Smooth muscle cell (in vitro differentiated cells): ENCODE results near the gene GLCCI1. TPM values are rescaled to one million over a fixed set of nuclear protein-coding genes. Genes with fewer than 3 reads are reported as not detected.
A peak's percentile ranks its signal among the peaks of the same experiment; 100 is the strongest.

ENCODE experiments used
- DNase-seq: peaks from one replicate; lab custom pipeline; 2025; ENCODE audit not compliant: unreplicated experiment; lab: John Stamatoyannopoulos, UW
- H2AFZ ChIP-seq: fragments of 200-600 bp; sonication (generic); 2 replicates; pipeline ENCODE4 v1.6.0; 2016; ENCODE audit warnings: antibody characterized with exemption, low read depth, mild to moderate bottlenecking
- H3F3A ChIP-seq: fragments of 200-600 bp; sonication (generic); 2 replicates; pipeline ENCODE4 v1.6.0; 2017; ENCODE audit warnings: antibody characterized with exemption, low read depth
- H3K27ac ChIP-seq: fragments of 200-600 bp; sonication (generic); 2 replicates; pipeline ENCODE4 v1.5.1; 2016; ENCODE audit warnings: low read depth, mild to moderate bottlenecking
- H3K27me3 ChIP-seq: fragments of 200-600 bp; sonication (generic); 2 replicates; pipeline ENCODE4 v1.6.1; 2016; ENCODE audit warnings: low read depth, mild to moderate bottlenecking
- H3K36me3 ChIP-seq: fragments of 200-600 bp; sonication (generic); 2 replicates; pipeline ENCODE4 v1.5.1; 2016; ENCODE audit warnings: low read depth
- H3K4me1 ChIP-seq: fragments of 200-600 bp; sonication (generic); 2 replicates; pipeline ENCODE4 v1.5.1; 2016; ENCODE audit warnings: low read depth
- H3K4me2 ChIP-seq: fragments of 200-600 bp; sonication (generic); 2 replicates; pipeline ENCODE4 v1.6.0; 2016; ENCODE audit warnings: mild to moderate bottlenecking
- H3K4me3 ChIP-seq: fragments of 200-600 bp; sonication (generic); 2 replicates; pipeline ENCODE4 v1.5.1; 2016; ENCODE audit warnings: mild to moderate bottlenecking
- H3K79me2 ChIP-seq: fragments of 200-600 bp; sonication (generic); 2 replicates; pipeline ENCODE4 v1.6.0; 2016; ENCODE audit warnings: low read depth, mild to moderate bottlenecking
- H3K9ac ChIP-seq: fragments of 200-600 bp; sonication (generic); 2 replicates; pipeline ENCODE4 v1.6.0; 2016; ENCODE audit warnings: low read depth
- H3K9me3 ChIP-seq: fragments of 200-600 bp; sonication (generic); replicated peaks from 2 replicates; pipeline ENCODE4 v1.5.1; 2016; ENCODE audit warnings: low read depth
- H4K20me1 ChIP-seq: fragments of 200-600 bp; sonication (generic); 2 replicates; pipeline ENCODE4 v1.6.0; 2016; ENCODE audit warnings: low read depth
- CTCF ChIP-seq: fragments of 200-600 bp; sonication (generic); IDR thresholded peaks from 2 replicates; pipeline ENCODE4 v1.5.1; 2017; ENCODE audit warnings: borderline replicate concordance, mild to moderate bottlenecking, antibody characterized with exemption; ENCODE audit not compliant: insufficient read depth, poor library complexity, severe bottlenecking
- WGBS: methylation state at CpG from one replicate; pipeline ENCODE4 v1.1.7; 2016; ENCODE audit warnings: low lambda C conversion rate; 5-methylcytosine and 5-hydroxymethylcytosine counted together
- polyA plus RNA-seq: library from polyadenylated mRNA; unstranded; fragments of >200 nt; fragmentation: Nextera tagmentation; extraction: Ambion mirVana; gene quantifications from 2 replicates; pipeline ENCODE4 v1.2.1, GENCODE V29; 2016
- total RNA-seq: library from RNA; depleted of rRNA; stranded (reverse); fragments of >200 nt; gene quantifications from 2 replicates; pipeline ENCODE4 v1.2.3, GENCODE V29; 2014

GLCCI1 gene
- total and polyA plus RNA-seq, 2 experiments from 2014 or later = 39.0 to 69.9 TPM

- no peak overlapping the region for H2AFZ ChIP-seq
- H3K4me1 ChIP-seq = peaks cover 26% of the 10 kb centered on the region
- H3K79me2 ChIP-seq = peaks cover 98% of the 10 kb centered on the region
- DNase-seq = no peak
- H4K20me1 ChIP-seq = peaks cover 82% of the 10 kb centered on the region
- H3K9me3 ChIP-seq = no peaks in the 10 kb centered on the region
- 16% methylated on average over 2 of the region's 2 CpGs for WGBS
- peak overlapping the region; percentile 34 for H3K4me2 ChIP-seq
- no peak for TF ChIP-seq CTCF
- no peak overlapping the region for H3K9ac ChIP-seq
- no peaks in the 10 kb centered on the region for H3K36me3 ChIP-seq
- no peaks in the 10 kb centered on the region for H3F3A ChIP-seq
- peak overlapping the region; percentile 32 for H3K27ac ChIP-seq
- H3K27me3 ChIP-seq = no peaks in the 10 kb centered on the region
- no peak overlapping the region for H3K4me3 ChIP-seq
Measured at GRCh38 chr7:7977774-7978173, 9.2 kb downstream of the GLCCI1 start.

- H3K4me2 ChIP-seq = peak overlapping the region; percentile 34
Measured at GRCh38 chr7:7978860-7979259, 10.3 kb downstream of the GLCCI1 start.

GRCh38 chr7:7979558-7979957 is 11.0 kb downstream of the GLCCI1 start:
- WGBS = 100% methylated on average over 1 of the region's 1 CpG
- H3K4me1 ChIP-seq = peaks cover 13% of the 10 kb centered on the region
- H3K36me3 ChIP-seq = no peaks in the 10 kb centered on the region
- no peak overlapping the region for H3K4me3 ChIP-seq
- H2AFZ ChIP-seq = no peak overlapping the region
- H3K27ac ChIP-seq = peak overlapping the region; percentile 32
- TF ChIP-seq CTCF = no peak
- H3K9ac ChIP-seq = no peak overlapping the region
- no peaks in the 10 kb centered on the region for H3K27me3 ChIP-seq
- no peaks in the 10 kb centered on the region for H3K9me3 ChIP-seq
- DNase-seq = no peak
- no peaks in the 10 kb centered on the region for H3F3A ChIP-seq
- peaks cover 79% of the 10 kb centered on the region for H4K20me1 ChIP-seq
- peaks cover 98% of the 10 kb centered on the region for H3K79me2 ChIP-seq
- no peak overlapping the region for H3K4me2 ChIP-seq

More at GRCh38 chr7:7978860-7979259, 10.3 kb downstream of the GLCCI1 start:
- H3K9me3 ChIP-seq = no peaks in the 10 kb centered on the region
- H3K79me2 ChIP-seq = peaks cover 98% of the 10 kb centered on the region
- WGBS = 54% methylated on average over 2 of the region's 2 CpGs
- peaks cover 79% of the 10 kb centered on the region for H4K20me1 ChIP-seq
- no peak for DNase-seq
- no peak for TF ChIP-seq CTCF
- peaks cover 16% of the 10 kb centered on the region for H3K4me1 ChIP-seq
- no peak overlapping the region for H2AFZ ChIP-seq
- no peaks in the 10 kb centered on the region for H3K36me3 ChIP-seq
- no peaks in the 10 kb centered on the region for H3F3A ChIP-seq
- no peak overlapping the region for H3K4me3 ChIP-seq
- H3K27ac ChIP-seq = peak overlapping the region; percentile 32
- H3K27me3 ChIP-seq = no peaks in the 10 kb centered on the region
- H3K9ac ChIP-seq = peak overlapping the region; percentile 14

GRCh38 chr7:7980134-7980533 is 11.5 kb downstream of the GLCCI1 start:
- H3K27ac ChIP-seq = no peak overlapping the region
- no peak overlapping the region for H3K4me3 ChIP-seq
- H3K36me3 ChIP-seq = no peaks in the 10 kb centered on the region
- peaks cover 13% of the 10 kb centered on the region for H3K4me1 ChIP-seq
- no peaks in the 10 kb centered on the region for H3K27me3 ChIP-seq
- peaks cover 79% of the 10 kb centered on the region for H4K20me1 ChIP-seq
- H3K4me2 ChIP-seq = no peak overlapping the region
- no peak overlapping the region for H3K9ac ChIP-seq
- no peaks in the 10 kb centered on the region for H3F3A ChIP-seq
- peaks cover 98% of the 10 kb centered on the region for H3K79me2 ChIP-seq
- no peaks in the 10 kb centered on the region for H3K9me3 ChIP-seq
- no peak for TF ChIP-seq CTCF
- no peak overlapping the region for H2AFZ ChIP-seq
- no peak for DNase-seq
- 98% methylated on average over 2 of the region's 2 CpGs for WGBS
